Tibial nerve (tissue), 4 donors: Measurements from ENCODE around the gene ATP2A3. TPM values are rescaled to one million over a fixed set of nuclear protein-coding genes. Genes with fewer than 3 reads are reported as not detected.

Experiments
- DNase-seq, 2 donors: peaks; one replicate each; pipeline ENCODE4 v3.0.0-alpha.2; 2019; ENCODE audit warnings: low spot score in 2 of 2
- H3K27ac ChIP-seq, 4 donors: fragments of 200-600 bp; sonication (generic) in 3 of 4; one replicate each; pipeline ENCODE4 v1.5.1; 2017 to 2019; ENCODE audit warnings: mild to moderate bottlenecking in 1 of 4
- H3K27me3 ChIP-seq, 2 donors: fragments of 200-600 bp; sonication (generic) in 1 of 2; one replicate each; pipeline versions ENCODE4 v1.5.1 to v1.6.0; 2017 to 2019
- H3K36me3 ChIP-seq, 3 donors: fragments of 200-600 bp; sonication (generic); one replicate each; pipeline ENCODE4 v1.5.1; 2018 to 2019
- H3K4me1 ChIP-seq, 4 donors: fragments of 200-600 bp; sonication (generic) in 3 of 4; one replicate each; pipeline ENCODE4 v1.5.1; 2017 to 2019
- H3K4me3 ChIP-seq, 4 donors: fragments of 200-600 bp; sonication (generic) in 3 of 4; one replicate each; pipeline ENCODE4 v1.5.1; 2017 to 2019; ENCODE audit warnings: mild to moderate bottlenecking in 1 of 4, moderate library complexity in 1 of 4
- H3K9me3 ChIP-seq, 4 donors: fragments of 200-600 bp; sonication (generic) in 3 of 4; one replicate each; pipeline ENCODE4 v1.5.1; 2017 to 2019
- EP300 ChIP-seq, 2 donors: sonication (generic); formaldehyde crosslinking; IDR thresholded peaks; one replicate each; pipeline ENCODE4 v1.6.1; 2017; ENCODE audit warnings: antibody characterized with exemption in 2 of 2, mild to moderate bottlenecking in 1 of 2
- POLR2A ChIP-seq, 2 donors: fragments of 450-650 bp; IDR thresholded peaks; one replicate each; pipeline ENCODE4 v1.6.1; 2017; ENCODE audit warnings: antibody characterized with exemption in 2 of 2, mild to moderate bottlenecking in 2 of 2, moderate library complexity in 2 of 2
- WGBS, 2 donors: methylation state at CpG; one replicate each; pipeline ENCODE4 v1.1.5; 2018; 5-methylcytosine and 5-hydroxymethylcytosine counted together
- total RNA-seq, 4 donors: library from RNA; depleted of rRNA; stranded (reverse); fragments of >200 nt; gene quantifications; one replicate each; pipeline ENCODE4 v1.1.0, GENCODE V29; 2016
- TF ChIP-seq, protein P1 (sequence below), 5 experiments: fragments of 200-600 bp in 3 of 5; fragments of 450-650 bp in 2 of 5; sonication (generic) in 3 of 5; IDR thresholded peaks; one replicate each; pipeline ENCODE4 v1.5.1; 2016 to 2019; ENCODE audit warnings: antibody characterized with exemption in 5 of 5, mild to moderate bottlenecking in 3 of 5, moderate library complexity in 2 of 5

The ATP2A3 gene
- 10 to 100 TPM in 2 of 4 donors, 1 to 10 TPM in 2; 5.9 to 12.9 (median 9.1) TPM for total RNA-seq

DNA sequence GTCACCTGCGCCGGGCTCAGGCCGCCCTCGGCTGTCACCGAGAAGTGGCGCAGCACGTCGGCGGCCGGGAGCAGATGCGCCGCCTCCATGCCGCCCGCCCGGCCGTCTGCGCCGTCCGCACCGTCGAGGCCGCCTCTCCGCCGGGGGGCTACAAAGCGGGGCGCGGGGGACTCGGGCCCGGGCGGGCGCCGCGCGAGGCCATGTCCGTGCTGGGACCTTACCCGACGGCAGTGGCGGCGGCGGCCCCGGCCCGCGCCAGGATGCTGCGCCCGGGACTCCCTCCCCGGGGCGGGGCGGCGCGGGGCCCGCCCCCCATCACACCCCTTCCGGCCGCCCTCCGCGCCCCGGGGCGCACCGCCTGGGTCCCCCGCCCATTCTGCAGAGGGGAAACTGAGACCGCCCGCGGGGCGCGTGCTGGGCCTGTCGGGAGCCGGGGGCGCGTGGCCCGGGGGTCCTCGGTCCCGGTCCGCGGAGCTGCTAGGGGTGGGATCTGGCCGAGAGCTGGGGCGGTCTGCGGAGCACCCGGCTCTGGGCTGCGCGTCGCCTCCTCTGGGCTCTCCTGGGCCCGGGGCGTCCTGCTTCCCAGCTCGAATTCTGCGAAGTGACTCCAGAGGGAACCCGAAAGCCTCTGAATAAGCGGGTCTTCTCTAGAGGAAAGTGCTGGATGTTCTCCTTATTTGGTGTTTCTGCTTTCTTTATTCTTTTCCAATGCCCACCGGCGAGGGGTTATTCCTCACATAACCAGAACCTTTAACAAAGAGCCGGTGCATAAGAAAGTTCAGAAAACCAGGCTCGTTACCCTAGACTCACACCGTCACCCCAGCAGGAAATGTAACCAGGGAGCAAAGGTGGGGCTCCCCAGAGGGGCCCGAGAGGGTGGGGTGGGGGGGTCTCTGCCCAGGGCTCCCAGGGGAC lies at the start of gene ATP2A3:
Gene ATP2A3 (minus strand): TSS at position 235 of the 915 bp plus-strand sequence. CDS start 146 bp downstream, at position 89.
- peak within 1 kb of the TSS; percentile 3 to 63 (median 40) for H3K4me3 ChIP-seq
- H3K27ac ChIP-seq = peak within 1 kb of the TSS in 1 of 4 donors; percentile 80
- H3K4me1 ChIP-seq = peaks cover 0 to 35% (median 16%) of the 10 kb centered on the region in 4 donors
- no peak for TF ChIP-seq EP300 (IDR thresholded peaks at IDR 0.05)
- DNase-seq = no peak
- peaks cover 0 to 61% of the 10 kb centered on the region in 2 donors for H3K27me3 ChIP-seq
- H3K9me3 ChIP-seq = no peaks in the 10 kb centered on the region
- 0 to 1% methylated on average over 26 to 40 of the region's 92 CpGs for WGBS, 2 donors
- no peaks in the 10 kb centered on the region for H3K36me3 ChIP-seq

DNA sequence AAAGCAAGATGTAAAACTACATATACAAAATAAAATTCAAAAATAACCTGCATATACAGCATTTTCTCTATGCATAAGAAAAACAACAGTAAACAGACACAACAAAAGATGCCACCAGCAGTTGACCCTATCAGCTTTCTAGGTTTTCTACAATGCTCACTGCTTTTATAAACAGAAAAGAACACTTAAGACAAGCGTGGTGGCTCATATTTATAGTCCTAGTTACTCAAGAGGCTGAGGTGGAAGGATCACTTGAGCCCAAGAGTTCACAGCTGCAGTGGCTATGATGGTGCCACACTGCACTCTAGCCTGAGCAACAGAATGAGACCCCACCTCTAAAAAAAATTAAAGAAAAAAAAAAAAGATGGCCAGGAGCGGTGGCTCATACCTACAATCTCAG lies 46.5 kb upstream of the ATP2A3 start:
- DNase-seq = no peak
- H3K27me3 ChIP-seq = no peaks in the 10 kb centered on the region
- no peaks in the 10 kb centered on the region for H3K9me3 ChIP-seq
- no peak for TF ChIP-seq EP300 (IDR thresholded peaks at IDR 0.05)
- TF ChIP-seq, protein P1, sequence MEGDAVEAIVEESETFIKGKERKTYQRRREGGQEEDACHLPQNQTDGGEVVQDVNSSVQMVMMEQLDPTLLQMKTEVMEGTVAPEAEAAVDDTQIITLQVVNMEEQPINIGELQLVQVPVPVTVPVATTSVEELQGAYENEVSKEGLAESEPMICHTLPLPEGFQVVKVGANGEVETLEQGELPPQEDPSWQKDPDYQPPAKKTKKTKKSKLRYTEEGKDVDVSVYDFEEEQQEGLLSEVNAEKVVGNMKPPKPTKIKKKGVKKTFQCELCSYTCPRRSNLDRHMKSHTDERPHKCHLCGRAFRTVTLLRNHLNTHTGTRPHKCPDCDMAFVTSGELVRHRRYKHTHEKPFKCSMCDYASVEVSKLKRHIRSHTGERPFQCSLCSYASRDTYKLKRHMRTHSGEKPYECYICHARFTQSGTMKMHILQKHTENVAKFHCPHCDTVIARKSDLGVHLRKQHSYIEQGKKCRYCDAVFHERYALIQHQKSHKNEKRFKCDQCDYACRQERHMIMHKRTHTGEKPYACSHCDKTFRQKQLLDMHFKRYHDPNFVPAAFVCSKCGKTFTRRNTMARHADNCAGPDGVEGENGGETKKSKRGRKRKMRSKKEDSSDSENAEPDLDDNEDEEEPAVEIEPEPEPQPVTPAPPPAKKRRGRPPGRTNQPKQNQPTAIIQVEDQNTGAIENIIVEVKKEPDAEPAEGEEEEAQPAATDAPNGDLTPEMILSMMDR (IDR thresholded peaks at IDR 0.05) = no peak
- TF ChIP-seq POLR2A (IDR thresholded peaks at IDR 0.05) = no peak
- H3K4me1 ChIP-seq = peaks cover 0 to 13% (median 4%) of the 10 kb centered on the region in 4 donors
- H3K4me3 ChIP-seq = no peak overlapping the region
- H3K36me3 ChIP-seq = peaks cover 4 to 91% (median 30%) of the 10 kb centered on the region in 3 donors
- H3K27ac ChIP-seq = no peak overlapping the region
- WGBS, 2 donors = 88 to 93% methylated on average over 2 of the region's 2 CpGs

DNA sequence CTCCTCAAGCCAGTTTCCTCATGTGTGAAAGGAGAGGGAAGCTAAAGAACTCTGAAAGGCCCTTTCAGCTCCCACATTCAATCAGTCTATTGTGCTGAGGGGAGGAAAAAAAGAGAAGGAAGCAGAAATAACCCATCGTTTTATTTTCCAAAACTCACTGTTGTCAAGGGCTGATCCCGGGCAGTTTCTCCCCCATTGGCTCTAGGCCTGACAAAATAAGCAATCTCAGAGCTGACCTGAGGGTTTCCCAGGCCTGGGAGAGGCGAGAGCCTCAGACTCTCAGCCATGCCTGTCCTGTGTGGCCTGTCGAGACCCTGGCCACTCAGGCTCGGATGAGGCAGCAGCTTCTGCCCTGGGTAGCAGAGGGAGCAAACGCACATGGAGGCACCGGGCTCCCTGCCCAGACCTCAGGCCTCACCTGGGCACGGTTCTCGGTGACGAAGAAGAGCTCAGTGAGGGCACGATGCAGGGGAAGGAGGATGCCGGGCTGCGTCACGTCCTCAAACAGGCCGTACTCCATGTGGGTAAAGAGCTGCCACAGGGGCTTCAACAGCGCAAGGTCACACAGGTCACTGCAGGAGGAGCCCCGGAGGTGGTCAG lies 45.0 kb upstream of the ATP2A3 start:
- H3K9me3 ChIP-seq = no peaks in the 10 kb centered on the region
- peaks cover 4 to 89% (median 30%) of the 10 kb centered on the region in 3 donors for H3K36me3 ChIP-seq
- 47 to 48% methylated on average over 17 of the region's 17 CpGs for WGBS, 2 donors
- peaks cover 0 to 21% (median 4%) of the 10 kb centered on the region in 4 donors for H3K4me1 ChIP-seq
- H3K27ac ChIP-seq = peak overlapping the region in 1 of 4 donors; percentile 52
- no peaks in the 10 kb centered on the region for H3K27me3 ChIP-seq
- no peak overlapping the region for H3K4me3 ChIP-seq
- TF ChIP-seq EP300 (IDR thresholded peaks at IDR 0.05) = no peak
- no peak for TF ChIP-seq POLR2A (IDR thresholded peaks at IDR 0.05)
- TF ChIP-seq, protein P1 (IDR thresholded peaks at IDR 0.05) = no peak
- no peak for DNase-seq

DNA sequence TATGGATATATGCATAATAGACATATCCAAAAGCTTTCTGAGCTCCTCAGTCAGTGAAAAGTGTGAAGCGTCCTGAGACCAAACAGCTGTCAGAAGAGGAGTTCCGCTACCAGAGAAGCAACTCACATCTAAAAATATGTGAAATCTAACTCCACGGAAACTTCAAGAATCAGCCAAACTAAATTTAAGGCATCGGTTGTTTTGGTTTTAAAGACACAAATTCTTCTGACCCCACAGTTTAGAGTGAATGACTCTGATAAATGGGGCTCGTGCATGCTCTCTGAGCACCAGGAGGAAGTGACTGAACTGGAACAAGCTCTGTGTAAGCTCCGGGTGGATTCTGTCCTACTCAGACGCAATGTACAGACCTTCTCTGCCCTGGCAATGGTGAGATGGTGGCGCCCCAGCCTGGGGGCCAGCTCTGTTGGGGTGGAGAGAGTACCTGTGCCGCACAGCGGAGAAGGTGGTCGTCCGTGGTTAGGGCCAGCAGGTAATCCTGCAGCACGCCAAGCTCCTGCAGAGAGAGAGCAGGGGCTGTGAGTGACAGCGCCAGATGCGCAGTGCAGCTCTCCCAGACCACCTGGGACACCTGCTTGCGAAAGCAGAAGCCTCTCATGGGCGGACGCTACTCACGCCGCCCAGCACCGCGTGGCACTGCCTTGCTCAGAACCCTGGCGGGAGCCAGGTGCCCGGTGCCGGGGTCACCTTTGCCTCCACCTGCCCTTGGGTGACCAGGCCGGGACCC lies 44.4 kb upstream of the ATP2A3 start:
- 64 to 78% methylated on average over 26 of the region's 26 CpGs for WGBS, 2 donors
- H3K27ac ChIP-seq = peak overlapping the region in 1 of 4 donors; percentile 52
- DNase-seq = no peak
- H3K36me3 ChIP-seq = peaks cover 0 to 82% (median 25%) of the 10 kb centered on the region in 3 donors
- TF ChIP-seq, protein P1 (IDR thresholded peaks at IDR 0.05) = no peak
- TF ChIP-seq EP300 (IDR thresholded peaks at IDR 0.05) (no peak), POLR2A (IDR thresholded peaks at IDR 0.05) (no peak)
- H3K27me3 ChIP-seq = no peaks in the 10 kb centered on the region
- no peaks in the 10 kb centered on the region for H3K9me3 ChIP-seq
- H3K4me3 ChIP-seq = no peak overlapping the region
- peaks cover 0 to 25% (median 4%) of the 10 kb centered on the region in 4 donors for H3K4me1 ChIP-seq

DNA sequence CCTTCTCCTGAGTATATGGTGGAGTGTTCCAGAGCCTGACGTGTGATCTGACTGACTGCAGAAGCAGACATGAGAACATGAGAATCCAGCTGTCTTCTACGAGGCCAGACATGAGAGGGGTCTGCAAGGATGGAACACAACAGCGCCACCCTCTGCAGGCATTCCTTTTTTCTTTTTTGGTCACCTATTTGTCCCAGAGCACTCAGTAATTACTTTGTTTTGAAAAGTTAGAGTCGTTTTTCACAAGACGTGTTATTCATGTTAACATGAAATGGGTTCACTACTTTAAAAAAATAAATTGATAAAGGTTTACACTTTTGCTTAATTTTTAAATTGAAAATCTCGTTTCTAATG lies 43.8 kb upstream of the ATP2A3 start:
- H3K4me3 ChIP-seq = no peak overlapping the region
- no peaks in the 10 kb centered on the region for H3K27me3 ChIP-seq
- no peaks in the 10 kb centered on the region for H3K9me3 ChIP-seq
- no peak for DNase-seq
- TF ChIP-seq POLR2A (IDR thresholded peaks at IDR 0.05) (no peak), EP300 (IDR thresholded peaks at IDR 0.05) (no peak)
- TF ChIP-seq, protein P1 (IDR thresholded peaks at IDR 0.05) = no peak
- no peak overlapping the region for H3K27ac ChIP-seq
- peaks cover 0 to 77% (median 25%) of the 10 kb centered on the region in 3 donors for H3K36me3 ChIP-seq
- 75 to 76% methylated on average over 6 of the region's 6 CpGs for WGBS, 2 donors
- H3K4me1 ChIP-seq = peaks cover 0 to 25% (median 4%) of the 10 kb centered on the region in 4 donors
